OCI-LY7 (cell line): Measurements from ENCODE around the gene CNGA1. TPM values are rescaled to one million over a fixed set of nuclear protein-coding genes. Genes with fewer than 3 reads are reported as not detected.

ENCODE experiments used
- BruUV-seq: library from RNA; stranded (reverse); fragments of 400-500 nt; replicated peaks from 2 replicates; lab custom pipeline; 2021; lab: Mats Ljungman, UMichigan
- CTCF ChIA-PET: fragments of 300-600 bp; sonication (Branson Sonifier 250); formaldehyde crosslinking; loops from one replicate; lab custom pipeline; 2022; ENCODE audit warnings: antibody characterized with exemption; ENCODE audit not compliant: unreplicated experiment; lab: Charles Lee
- POLR2A ChIA-PET: fragments of 300-600 bp; sonication (Branson Sonifier 250); formaldehyde crosslinking; loops from one replicate; lab custom pipeline; 2022; ENCODE audit warnings: antibody characterized with exemption; lab: Charles Lee
- DNase-seq: peaks from one replicate; pipeline ENCODE4 v3.0.0-alpha.2; 2015; ENCODE audit warnings: low spot score
- H2AFZ ChIP-seq: fragments of 200-600 bp; sonication (generic), shearing (Covaris generic); 2 replicates; pipeline ENCODE4 v1.6.1; 2014; ENCODE audit warnings: mild to moderate bottlenecking, antibody characterized with exemption, low read length, moderate library complexity
- H3K27ac ChIP-seq: fragments of 200-600 bp; sonication (generic); 2 replicates; pipeline ENCODE4 v1.5.1; 2014; ENCODE audit warnings: mixed run types, low read depth, mild to moderate bottlenecking, moderate library complexity, low read length, inconsistent platforms; ENCODE audit not compliant: poor library complexity, severe bottlenecking
- H3K36me3 ChIP-seq: fragments of 200-600 bp; sonication (generic); 2 replicates; pipeline ENCODE4 v1.6.1; 2014; ENCODE audit warnings: mild to moderate bottlenecking, antibody characterized with exemption, low read length, moderate library complexity, mixed read lengths; ENCODE audit not compliant: insufficient read depth
- H3K4me1 ChIP-seq: fragments of 200-600 bp; sonication (generic); 2 replicates; pipeline ENCODE4 v1.5.1; 2014; ENCODE audit warnings: mild to moderate bottlenecking, low read length; ENCODE audit not compliant: insufficient read depth, poor library complexity, severe bottlenecking
- H3K4me2 ChIP-seq: fragments of 200-600 bp; sonication (generic); 2 replicates; pipeline ENCODE4 v1.6.1; 2014; ENCODE audit warnings: mild to moderate bottlenecking, low read length
- H3K4me3 ChIP-seq: fragments of 200-600 bp; sonication (generic); 2 replicates; pipeline ENCODE4 v1.5.1; 2014; ENCODE audit warnings: mild to moderate bottlenecking, low read depth, low read length; ENCODE audit not compliant: poor library complexity, severe bottlenecking
- H3K79me2 ChIP-seq: fragments of 200-600 bp; sonication (generic); 2 replicates; pipeline ENCODE4 v1.6.1; 2016; ENCODE audit warnings: low read depth, mild to moderate bottlenecking, low read length, moderate library complexity, mixed read lengths; ENCODE audit not compliant: insufficient read depth
- H3K9me2 ChIP-seq: fragments of 200-600 bp; sonication (generic); 2 replicates; pipeline ENCODE4 v1.6.1; 2016; ENCODE audit warnings: mild to moderate bottlenecking, low read length, mixed read lengths; ENCODE audit not compliant: insufficient read depth
- H3K9me3 ChIP-seq: fragments of 200-600 bp; sonication (generic); 2 replicates; pipeline ENCODE4 v1.6.1; 2014; ENCODE audit warnings: mild to moderate bottlenecking, mixed run types, low read length, mixed read lengths
- H4K20me1 ChIP-seq: fragments of 200-600 bp; sonication (generic); 2 replicates; pipeline ENCODE4 v1.6.1; 2014; ENCODE audit warnings: mild to moderate bottlenecking, antibody characterized with exemption, low read length, moderate library complexity, mixed read lengths; ENCODE audit not compliant: insufficient read depth
- CTCF ChIP-seq: fragments of 200-600 bp; sonication (generic); conservative IDR thresholded peaks from 2 replicates; pipeline ENCODE4 v1.5.1; 2014; ENCODE audit warnings: mild to moderate bottlenecking, antibody characterized with exemption, low read length, moderate library complexity, mixed read lengths
- EZH2phosphoT487 ChIP-seq: fragments of 200-600 bp; sonication (generic); IDR thresholded peaks from 2 replicates; pipeline ENCODE4 v1.6.1; 2018; ENCODE audit warnings: low read depth, borderline replicate concordance, mild to moderate bottlenecking, mixed run types, antibody characterized with exemption, low read length, moderate library complexity, mixed read lengths
- intact Hi-C: fragments of 100-400 bp; cut with micrococcal nuclease; formaldehyde crosslinking; loops from one replicate; pipeline ENCODE4 v1.10.0; 2022; ENCODE audit not compliant: unreplicated experiment
- total RNA-seq, 2 experiments: library from RNA; depleted of rRNA in 1 of 2; stranded (reverse); fragments of >200 nt in 1 of 2; shearing (Covaris generic) in 1 of 2; gene quantifications; 2 replicates each; pipeline ENCODE4 v1.2.3, GENCODE V29; 2014 to 2022

Gene CNGA1
- total RNA-seq, 2 experiments from 2014 or later, result not detected

- H3K9me2 ChIP-seq, result no peaks in the 10 kb centered on the region
- no peaks in the 10 kb centered on the region for H3K4me1 ChIP-seq
- H2AFZ ChIP-seq, result no peak overlapping the region
- TF ChIP-seq CTCF (no peak), EZH2phosphoT487 (no peak)
- H3K4me3 ChIP-seq, result no peak overlapping the region
- H3K36me3 ChIP-seq, result no peaks in the 10 kb centered on the region
- no peaks in the 10 kb centered on the region for H4K20me1 ChIP-seq
- no peak overlapping the region for H3K27ac ChIP-seq
- H3K79me2 ChIP-seq, result no peaks in the 10 kb centered on the region
- H3K9me3 ChIP-seq, result no peaks in the 10 kb centered on the region
- CTCF ChIA-PET, result no interaction called here
- DNase-seq, result no peak
- BruUV-seq, result no TSS peak
- no peak overlapping the region for H3K4me2 ChIP-seq
- intact Hi-C loops, result no loop called here
- POLR2A ChIA-PET, result interaction anchor here (0.9 kb wide), 1 partner anchor 15 kb away, joined by 3 read pairs; no protein-coding TSS in a partner anchor
These were observed 47.9 kb upstream of the CNGA1 start for GRCh38 chr4:48064349-48064748.

- Histone ChIP-seq H3K4me3 (no peak overlapping the region), H3K4me1 (no peaks in the 10 kb centered on the region), H3K27ac (no peak overlapping the region), H3K79me2 (no peaks in the 10 kb centered on the region), H4K20me1 (no peaks in the 10 kb centered on the region), H3K9me3 (no peaks in the 10 kb centered on the region), H3K36me3 (no peaks in the 10 kb centered on the region), H3K9me2 (no peaks in the 10 kb centered on the region), H2AFZ (no peak overlapping the region), H3K4me2 (no peak overlapping the region)
- TF ChIP-seq CTCF (no peak), EZH2phosphoT487 (no peak)
- BruUV-seq, result no TSS peak
- intact Hi-C loops, result no loop called here
- POLR2A ChIA-PET, result interaction anchor here (0.6 to 1.2 kb wide), 7 partner anchors 8 to 687 kb away, joined by 3 to 5 read pairs (median 4); partner anchors contain the start of gene SLAIN2
- no peak for DNase-seq
- CTCF ChIA-PET, result no interaction called here
These were observed 42.4 kb upstream of the CNGA1 start for GRCh38 chr4:48058617-48059530.

- no peak for DNase-seq
- no peaks in the 10 kb centered on the region for H3K9me2 ChIP-seq
- intact Hi-C loops, result no loop called here
- CTCF ChIA-PET, result no interaction called here
- no peaks in the 10 kb centered on the region for H3K36me3 ChIP-seq
- H2AFZ ChIP-seq, result no peak overlapping the region
- TF ChIP-seq CTCF, result no peak
- no peak for TF ChIP-seq EZH2phosphoT487
- BruUV-seq, result no TSS peak
- no peaks in the 10 kb centered on the region for H3K79me2 ChIP-seq
- H3K9me3 ChIP-seq, result no peaks in the 10 kb centered on the region
- no peak overlapping the region for H3K4me2 ChIP-seq
- POLR2A ChIA-PET, result interaction anchor here (0.9 to 7.7 kb wide), 4 partner anchors 8 to 25 kb away, joined by 4 to 194 read pairs (median 5); no protein-coding TSS in a partner anchor
- no peak overlapping the region for H3K4me3 ChIP-seq
- H4K20me1 ChIP-seq, result no peaks in the 10 kb centered on the region
- H3K27ac ChIP-seq, result no peak overlapping the region
- H3K4me1 ChIP-seq, result peaks cover 40% of the 10 kb centered on the region
These were observed 34.6 kb upstream of the CNGA1 start for GRCh38 chr4:48051078-48051477.
